Activated naive CD8-positive, alpha-beta T cell treated with anti-CD3 and anti-CD28 coated beads, Interleukin-2, amount 50 U/mL, for 24 hours (primary cell): ENCODE data around the gene ASPG.

Experiments used
- ATAC-seq: fragments of 150-1000 bp; cut with Tn5 transposase; one replicate; pipeline ENCODE4 v1.10.0; 2021
- DNase-seq: peaks from one replicate; pipeline ENCODE4 v3.0.0; 2021
- H3K27ac Mint-ChIP-seq: one replicate; pipeline ENCODE4 v1.8.0; 2021; ENCODE audit warnings: mild to moderate bottlenecking, mixed read lengths
- H3K27me3 Mint-ChIP-seq: one replicate; pipeline ENCODE4 v1.8.0; 2021; ENCODE audit warnings: mixed read lengths
- H3K36me3 Mint-ChIP-seq: one replicate; pipeline ENCODE4 v1.8.0; 2021; ENCODE audit warnings: low read depth, mixed read lengths
- H3K4me1 Mint-ChIP-seq: one replicate; pipeline ENCODE4 v1.8.0; 2021; ENCODE audit warnings: mixed read lengths
- H3K4me3 Mint-ChIP-seq: one replicate; pipeline ENCODE4 v1.8.0; 2021; ENCODE audit warnings: mild to moderate bottlenecking, moderate library complexity, mixed read lengths
- H3K9me3 Mint-ChIP-seq: one replicate; pipeline ENCODE4 v1.8.0; 2021; ENCODE audit warnings: mixed read lengths

Gene ASPG

DNA sequence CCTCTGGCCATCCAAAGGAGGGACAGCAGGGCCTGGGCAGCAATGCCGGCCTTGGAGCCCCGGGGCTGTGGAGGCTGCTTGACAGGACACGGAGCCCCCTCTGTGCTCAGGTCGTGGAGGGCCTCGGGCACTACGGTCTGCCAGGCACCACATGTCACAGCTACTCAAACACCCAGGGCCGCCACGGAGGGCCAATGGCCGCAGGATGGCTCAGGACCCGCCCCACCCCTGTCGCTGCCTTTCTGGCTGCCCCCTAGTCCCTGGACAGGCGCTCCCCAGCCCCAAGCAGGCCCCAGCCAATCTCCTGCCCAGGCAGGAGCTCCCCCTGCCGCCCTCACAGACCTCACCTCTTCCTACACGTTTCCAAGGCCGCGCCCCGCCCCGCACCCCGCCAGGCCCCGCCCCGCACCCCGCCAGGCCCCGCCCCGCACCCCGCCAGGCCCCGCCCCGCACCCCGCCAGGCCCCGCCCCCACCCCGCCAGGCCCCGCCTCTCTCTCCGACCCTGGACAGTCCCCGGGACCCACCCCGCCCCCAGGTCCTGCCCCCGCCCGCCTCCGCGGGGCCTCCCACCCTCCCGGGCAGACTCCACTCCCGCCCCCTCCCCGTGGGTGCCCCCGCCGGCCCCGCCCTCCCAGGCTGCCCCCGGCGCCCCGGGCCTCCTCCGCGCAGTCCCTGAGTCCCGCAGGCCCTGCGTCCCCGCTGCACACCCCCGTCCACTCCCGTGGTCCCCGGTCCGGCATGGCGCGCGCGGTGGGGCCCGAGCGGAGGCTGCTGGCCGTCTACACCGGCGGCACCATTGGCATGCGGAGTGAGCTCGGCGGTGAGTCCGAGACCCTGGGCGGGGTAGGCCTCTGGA lies at the start of gene ASPG:
ASPG (plus strand) TSS at position 669 of the 857 bp plus-strand sequence; CDS start at position 740, 71 bp downstream.
- ATAC-seq = no peak
- Mint-ChIP-seq H3K27ac (no peak within 1 kb of the TSS), H3K4me3 (no peak within 1 kb of the TSS), H3K27me3 (peaks cover 13% of the 10 kb centered on the region), H3K9me3 (no peaks in the 10 kb centered on the region), H3K36me3 (no peaks in the 10 kb centered on the region), H3K4me1 (peaks cover 2% of the 10 kb centered on the region)
- no peak for DNase-seq

DNA sequence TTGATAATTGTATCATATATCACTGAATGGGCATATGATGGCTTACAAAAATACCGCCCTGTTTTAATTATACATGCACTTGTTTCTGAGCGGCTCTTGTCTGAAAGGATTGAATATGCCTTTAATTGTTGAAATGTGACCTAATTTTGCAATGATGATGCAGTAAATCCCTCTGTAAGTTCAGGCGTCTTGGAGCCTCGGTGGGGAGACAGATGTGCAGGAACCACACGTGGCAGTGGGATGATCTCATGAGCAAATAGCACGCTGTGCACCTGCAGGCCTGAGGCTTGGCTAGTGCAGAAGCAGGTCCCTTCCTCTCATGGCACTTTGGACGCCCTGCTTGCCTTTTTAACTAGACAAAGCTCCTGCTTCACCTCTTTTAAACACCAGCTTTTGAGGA lies 49.3 kb upstream of the ASPG start:
- H3K4me1 Mint-ChIP-seq = no peaks in the 10 kb centered on the region
- no peak overlapping the region for H3K4me3 Mint-ChIP-seq
- H3K36me3 Mint-ChIP-seq = no peaks in the 10 kb centered on the region
- no peak for DNase-seq
- H3K27ac Mint-ChIP-seq = no peak overlapping the region
- no peaks in the 10 kb centered on the region for H3K9me3 Mint-ChIP-seq
- ATAC-seq = no peak
- peaks cover 34% of the 10 kb centered on the region for H3K27me3 Mint-ChIP-seq

- Mint-ChIP-seq H3K4me1 (no peaks in the 10 kb centered on the region), H3K9me3 (no peaks in the 10 kb centered on the region), H3K27me3 (peaks cover 34% of the 10 kb centered on the region), H3K4me3 (no peak overlapping the region), H3K27ac (no peak overlapping the region), H3K36me3 (no peaks in the 10 kb centered on the region)
- no peak for ATAC-seq
- no peak for DNase-seq
These were observed 48.4 kb upstream of the ASPG start for GRCh38 chr14:104037074-104037473.

- Mint-ChIP-seq H3K36me3 (no peaks in the 10 kb centered on the region), H3K27me3 (peaks cover 27% of the 10 kb centered on the region), H3K27ac (no peak overlapping the region), H3K4me3 (no peak overlapping the region), H3K9me3 (no peaks in the 10 kb centered on the region), H3K4me1 (no peaks in the 10 kb centered on the region)
- ATAC-seq (no peak), DNase-seq (no peak)
These were observed 47.6 kb upstream of the ASPG start for GRCh38 chr14:104037903-104038302.

GRCh38 chr14:104039214-104039613 lies 46.3 kb upstream of the ASPG start:
- no peak for ATAC-seq
- H3K36me3 Mint-ChIP-seq = no peaks in the 10 kb centered on the region
- no peak for DNase-seq
- no peak overlapping the region for H3K4me3 Mint-ChIP-seq
- peaks cover 21% of the 10 kb centered on the region for H3K27me3 Mint-ChIP-seq
- no peaks in the 10 kb centered on the region for H3K4me1 Mint-ChIP-seq
- no peak overlapping the region for H3K27ac Mint-ChIP-seq
- no peaks in the 10 kb centered on the region for H3K9me3 Mint-ChIP-seq

DNA sequence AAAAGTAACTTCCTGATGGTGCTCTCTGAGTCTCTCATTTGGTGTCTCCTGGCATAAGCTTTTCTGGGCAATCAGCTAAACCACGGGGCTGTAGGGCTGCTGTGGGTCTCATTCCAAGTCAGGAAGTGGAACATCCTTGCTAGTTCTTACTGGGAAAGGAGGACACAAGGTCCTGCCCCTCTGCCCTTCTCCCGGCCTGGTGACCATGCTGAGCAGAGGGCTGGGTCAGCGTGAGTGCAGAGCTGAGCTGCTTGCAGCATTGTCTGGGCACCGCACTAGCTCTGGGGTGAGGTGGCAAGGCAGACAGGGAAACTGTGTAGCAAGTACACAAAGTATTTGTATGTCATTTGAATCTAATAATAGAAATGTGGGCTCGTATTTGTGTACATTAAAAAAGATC lies 45.0 kb upstream of the ASPG start:
- Mint-ChIP-seq H3K4me3 (no peak overlapping the region), H3K4me1 (no peaks in the 10 kb centered on the region), H3K27me3 (peaks cover 17% of the 10 kb centered on the region), H3K27ac (no peak overlapping the region), H3K9me3 (no peaks in the 10 kb centered on the region), H3K36me3 (no peaks in the 10 kb centered on the region)
- DNase-seq = no peak
- no peak for ATAC-seq

DNA sequence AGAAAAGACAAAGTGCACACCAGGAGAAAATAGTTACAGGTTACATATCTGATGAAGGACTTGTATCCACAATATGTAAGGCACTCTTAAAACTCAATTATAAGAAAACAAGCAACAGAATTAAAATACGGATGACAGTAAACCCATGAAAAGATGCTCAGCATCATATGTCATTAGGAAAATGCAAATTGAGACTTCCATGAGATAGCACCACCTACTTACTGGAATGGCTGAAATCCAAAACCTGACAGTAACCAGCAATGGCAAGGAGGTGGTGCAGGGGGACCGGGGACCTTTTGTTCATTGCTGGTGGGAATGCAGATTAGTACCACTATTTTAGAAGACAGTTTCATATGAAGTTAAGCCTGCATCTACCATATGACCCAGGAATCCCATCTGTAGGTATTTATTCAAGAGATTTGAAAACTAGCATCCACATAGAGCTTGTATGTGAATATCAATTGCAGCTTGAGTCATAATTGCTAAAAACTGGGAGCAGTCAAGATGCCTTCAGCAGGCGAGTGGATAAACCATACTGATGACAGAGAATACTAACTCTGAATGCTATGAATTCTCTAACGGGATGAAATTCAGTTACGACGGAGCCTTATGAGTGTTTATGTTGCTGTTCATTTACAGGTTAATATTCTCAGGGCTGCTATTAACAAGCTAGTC lies 43.9 kb upstream of the ASPG start:
- H3K4me1 Mint-ChIP-seq = no peaks in the 10 kb centered on the region
- ATAC-seq (no peak), DNase-seq (no peak)
- H3K9me3 Mint-ChIP-seq = no peaks in the 10 kb centered on the region
- H3K27ac Mint-ChIP-seq = no peak overlapping the region
- no peak overlapping the region for H3K4me3 Mint-ChIP-seq
- H3K27me3 Mint-ChIP-seq = peaks cover 16% of the 10 kb centered on the region
- H3K36me3 Mint-ChIP-seq = no peaks in the 10 kb centered on the region

DNA sequence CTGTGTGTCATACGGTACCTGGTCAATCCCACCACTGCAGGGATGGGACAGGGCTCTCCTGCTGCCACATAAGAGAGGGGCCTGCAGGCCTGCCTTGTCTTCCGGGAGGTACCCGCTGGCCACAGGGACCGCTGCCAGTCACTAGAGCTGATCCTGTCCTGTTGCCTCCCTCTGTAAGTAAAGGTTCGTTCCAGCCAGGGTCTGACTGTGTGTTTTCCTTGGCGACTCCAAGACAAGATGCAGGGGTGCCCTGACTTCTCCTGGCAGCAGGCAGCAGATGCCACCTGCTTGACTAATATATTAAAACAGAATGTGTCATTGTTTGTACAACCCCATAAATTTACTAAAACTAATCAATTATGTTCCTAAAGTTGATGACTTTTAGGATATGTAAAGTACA lies 41.5 kb upstream of the ASPG start:
- H3K27ac Mint-ChIP-seq = no peak overlapping the region
- H3K4me3 Mint-ChIP-seq = no peak overlapping the region
- H3K4me1 Mint-ChIP-seq = no peaks in the 10 kb centered on the region
- no peaks in the 10 kb centered on the region for H3K36me3 Mint-ChIP-seq
- no peak for DNase-seq
- no peak for ATAC-seq
- peaks cover 12% of the 10 kb centered on the region for H3K27me3 Mint-ChIP-seq
- no peaks in the 10 kb centered on the region for H3K9me3 Mint-ChIP-seq

GRCh38 chr14:104047761-104048160 lies 37.7 kb upstream of the ASPG start:
- H3K9me3 Mint-ChIP-seq = no peaks in the 10 kb centered on the region
- H3K27ac Mint-ChIP-seq = no peak overlapping the region
- H3K36me3 Mint-ChIP-seq = no peaks in the 10 kb centered on the region
- H3K4me3 Mint-ChIP-seq = no peak overlapping the region
- H3K27me3 Mint-ChIP-seq = peaks cover 11% of the 10 kb centered on the region
- DNase-seq = no peak
- no peaks in the 10 kb centered on the region for H3K4me1 Mint-ChIP-seq
- no peak for ATAC-seq

GRCh38 chr14:104048758-104049507 lies 36.6 kb upstream of the ASPG start:
- Mint-ChIP-seq H3K27me3 (peaks cover 11% of the 10 kb centered on the region), H3K27ac (no peak overlapping the region), H3K4me3 (no peak overlapping the region), H3K36me3 (no peaks in the 10 kb centered on the region), H3K4me1 (no peaks in the 10 kb centered on the region), H3K9me3 (no peaks in the 10 kb centered on the region)
- ATAC-seq (no peak), DNase-seq (no peak)

- DNase-seq (no peak), ATAC-seq (no peak)
- Mint-ChIP-seq H3K27ac (no peak overlapping the region), H3K27me3 (peaks cover 15% of the 10 kb centered on the region), H3K9me3 (no peaks in the 10 kb centered on the region), H3K4me1 (no peaks in the 10 kb centered on the region), H3K36me3 (no peaks in the 10 kb centered on the region), H3K4me3 (no peak overlapping the region)
These were observed 35.8 kb upstream of the ASPG start for GRCh38 chr14:104049576-104050240.

DNA sequence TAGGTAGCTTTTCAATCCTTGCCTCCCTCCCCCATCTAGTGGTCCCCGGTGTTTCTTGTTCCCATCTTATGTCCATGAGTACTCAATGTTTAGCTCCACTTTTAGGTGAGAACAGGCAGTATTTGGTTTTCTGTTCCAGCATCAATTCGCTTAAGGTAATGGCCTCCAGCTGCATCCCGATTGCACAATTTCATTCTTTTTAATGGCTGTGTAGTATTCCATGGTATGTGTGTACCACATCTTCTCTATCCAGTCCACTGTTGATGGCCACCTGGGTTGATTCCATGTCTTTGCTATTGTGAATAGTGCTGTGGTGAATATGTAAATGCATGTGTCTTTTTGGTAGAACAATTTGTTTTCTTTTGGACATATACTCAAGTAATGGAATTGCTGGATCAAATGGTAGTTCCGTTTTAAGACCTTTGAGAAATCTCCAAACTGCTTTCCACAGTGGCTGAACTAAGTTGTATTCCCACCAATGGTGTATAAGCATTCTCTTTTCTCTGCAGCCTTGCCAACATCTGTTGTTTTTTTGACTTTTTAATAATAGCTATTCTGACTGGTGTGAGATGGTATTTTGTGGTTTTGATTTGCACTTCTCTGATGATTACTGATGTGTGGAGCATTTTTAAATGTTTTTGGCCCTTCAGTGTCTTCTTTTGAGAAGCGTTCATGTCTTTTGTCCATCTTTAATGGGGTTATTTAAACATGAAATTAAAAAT lies 34.2 kb upstream of the ASPG start:
- no peaks in the 10 kb centered on the region for H3K4me1 Mint-ChIP-seq
- H3K9me3 Mint-ChIP-seq = no peaks in the 10 kb centered on the region
- H3K27ac Mint-ChIP-seq = no peak overlapping the region
- H3K36me3 Mint-ChIP-seq = no peaks in the 10 kb centered on the region
- ATAC-seq (no peak), DNase-seq (no peak)
- H3K27me3 Mint-ChIP-seq = peaks cover 16% of the 10 kb centered on the region
- no peak overlapping the region for H3K4me3 Mint-ChIP-seq

DNA sequence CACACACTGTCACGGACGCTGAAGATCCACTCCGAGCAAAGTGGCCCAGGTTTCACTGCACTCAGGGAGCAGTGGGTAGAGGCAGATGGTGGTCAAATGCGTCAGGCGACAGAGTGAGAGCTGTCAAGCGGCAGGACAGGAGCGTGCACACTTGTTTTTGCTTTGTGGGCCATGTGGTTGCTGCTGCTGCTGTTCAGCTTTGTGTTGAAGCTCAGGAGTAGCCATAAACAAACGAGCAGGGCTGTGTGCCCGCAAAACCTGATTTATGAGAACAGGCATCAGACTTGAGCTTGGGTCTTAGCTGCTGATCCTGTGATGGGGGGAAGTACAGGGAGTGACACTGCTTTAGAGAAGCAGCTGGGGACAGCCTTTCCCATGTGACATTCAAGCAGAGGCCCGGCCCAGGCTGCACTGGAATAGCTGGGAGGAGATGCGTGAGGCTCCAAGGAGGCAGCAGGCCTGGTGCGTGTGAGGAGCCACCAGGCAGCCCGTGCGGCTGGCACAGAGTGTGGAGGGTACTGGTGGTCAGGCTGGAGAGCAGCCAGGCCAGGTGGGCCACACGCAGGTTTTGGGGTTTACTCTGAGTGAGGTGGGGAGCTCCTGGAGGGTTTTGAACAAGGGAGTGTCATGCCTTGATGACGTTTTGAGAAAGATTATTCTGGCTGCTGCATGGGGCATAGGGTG lies 31.1 kb upstream of the ASPG start:
- H3K9me3 Mint-ChIP-seq = no peaks in the 10 kb centered on the region
- no peaks in the 10 kb centered on the region for H3K36me3 Mint-ChIP-seq
- no peak overlapping the region for H3K27ac Mint-ChIP-seq
- H3K4me1 Mint-ChIP-seq = no peaks in the 10 kb centered on the region
- H3K4me3 Mint-ChIP-seq = no peak overlapping the region
- DNase-seq (no peak), ATAC-seq (no peak)
- peaks cover 22% of the 10 kb centered on the region for H3K27me3 Mint-ChIP-seq
